SU-DHL-6 (cell line): ENCODE data around the gene SUCO.

Source experiments
- CTCF ChIP-seq: fragments of 200-600 bp; sonication (generic); IDR thresholded peaks from one replicate; pipeline ENCODE4 v1.5.1; 2017; ENCODE audit warnings: antibody characterized with exemption, mild to moderate bottlenecking, low read length, moderate library complexity; ENCODE audit not compliant: insufficient read depth, poor library complexity, severe bottlenecking
- EZH2phosphoT487 ChIP-seq: fragments of 200-600 bp; sonication (generic), shearing (Covaris generic); conservative IDR thresholded peaks from 2 replicates; pipeline ENCODE4 v1.6.1; 2018; ENCODE audit warnings: mild to moderate bottlenecking, antibody characterized with exemption, low read length, moderate library complexity, mixed read lengths

- no peak for TF ChIP-seq CTCF
- TF ChIP-seq EZH2phosphoT487: no peak
Observed at GRCh38 chr1:172529304-172529703, 3.6 kb upstream of the SUCO start.
